ENCODE measurements around the gene ADAMTS6. TPM values are rescaled to one million over a fixed set of nuclear protein-coding genes. Genes with fewer than 3 reads are reported as not detected.

ADAMTS6 gene
- total RNA-seq, 6 experiments from 2014 or later: 23.1 to 29.9 (median 28.3) TPM

GRCh38 chr5:65105301-65105700 is 376.4 kb downstream of the ADAMTS6 start:
- Mint-ChIP-seq H3K4me1 (ENCODE audit: low read depth) (peaks cover 56% of the 10 kb centered on the region), H3K27me3 (ENCODE audit: insufficient read depth) (no peaks in the 10 kb centered on the region; the same call in 1 of the 2 replicates), H3K36me3 (ENCODE audit: low read depth) (peaks cover 12% of the 10 kb centered on the region), H3K9me3 (no peaks in the 10 kb centered on the region), H3K27ac (no peak overlapping the region), H3K4me3 (no peak overlapping the region)
- DNase-seq: no peak
- TF ChIP-seq CTCF (IDR thresholded peaks at IDR 0.05): no peak

- Mint-ChIP-seq H3K4me1 (ENCODE audit: low read depth) (peaks cover 57% of the 10 kb centered on the region), H3K9me3 (no peaks in the 10 kb centered on the region)
Measured at GRCh38 chr5:65104831-65105230, 376.9 kb downstream of the ADAMTS6 start.

GRCh38 chr5:65103756-65104440 is 377.8 kb downstream of the ADAMTS6 start:
- TF ChIP-seq CTCF (IDR thresholded peaks at IDR 0.05): no peak
- no peak overlapping the region for H3K4me3 Mint-ChIP-seq

More at GRCh38 chr5:65104831-65105230, 376.9 kb downstream of the ADAMTS6 start:
- peak overlapping the region; percentile 2; the same call in 1 of the 2 replicates for H3K27ac Mint-ChIP-seq
- H3K36me3 Mint-ChIP-seq (ENCODE audit: low read depth): peaks cover 10% of the 10 kb centered on the region
- no peaks in the 10 kb centered on the region; the same call in 1 of the 2 replicates for H3K27me3 Mint-ChIP-seq (ENCODE audit: insufficient read depth)
- H3K4me3 Mint-ChIP-seq: no peak overlapping the region
- TF ChIP-seq CTCF (IDR thresholded peaks at IDR 0.05): no peak
- DNase-seq: no peak

GRCh38 chr5:65102976-65103711 is 378.6 kb downstream of the ADAMTS6 start:
- no peak for DNase-seq
- TF ChIP-seq CTCF (IDR thresholded peaks at IDR 0.05): no peak
- H3K9me3 Mint-ChIP-seq: no peaks in the 10 kb centered on the region
- H3K36me3 Mint-ChIP-seq (ENCODE audit: low read depth): peaks cover 10% of the 10 kb centered on the region
- no peak overlapping the region for H3K27ac Mint-ChIP-seq
- peaks cover 56% of the 10 kb centered on the region for H3K4me1 Mint-ChIP-seq (ENCODE audit: low read depth)
- no peak overlapping the region for H3K4me3 Mint-ChIP-seq
- H3K27me3 Mint-ChIP-seq (ENCODE audit: insufficient read depth): no peaks in the 10 kb centered on the region; the same call in 1 of the 2 replicates

More at GRCh38 chr5:65103756-65104440, 377.8 kb downstream of the ADAMTS6 start:
- H3K27ac Mint-ChIP-seq: no peak overlapping the region
- DNase-seq: no peak
- no peaks in the 10 kb centered on the region; the same call in 1 of the 2 replicates for H3K27me3 Mint-ChIP-seq (ENCODE audit: insufficient read depth)
- no peaks in the 10 kb centered on the region for H3K9me3 Mint-ChIP-seq
- peaks cover 10% of the 10 kb centered on the region for H3K36me3 Mint-ChIP-seq (ENCODE audit: low read depth)
- peaks cover 56% of the 10 kb centered on the region for H3K4me1 Mint-ChIP-seq (ENCODE audit: low read depth)

GRCh38 chr5:65102371-65102975 is 379.2 kb downstream of the ADAMTS6 start:
- DNase-seq: no peak
- no peak overlapping the region; the same call in 1 of the 2 replicates for H3K27ac Mint-ChIP-seq
- H3K4me1 Mint-ChIP-seq (ENCODE audit: low read depth): peaks cover 57% of the 10 kb centered on the region
- TF ChIP-seq CTCF (IDR thresholded peaks at IDR 0.05): no peak
- no peak overlapping the region for H3K4me3 Mint-ChIP-seq
- H3K27me3 Mint-ChIP-seq (ENCODE audit: insufficient read depth): no peaks in the 10 kb centered on the region; the same call in 1 of the 2 replicates
- peaks cover 7% of the 10 kb centered on the region for H3K36me3 Mint-ChIP-seq (ENCODE audit: low read depth)
- H3K9me3 Mint-ChIP-seq: no peaks in the 10 kb centered on the region

Data from HFFc6 (cell line).